ENCODE data around the gene CNTNAP2. TPM values are rescaled to one million over a fixed set of nuclear protein-coding genes. Genes with fewer than 3 reads are reported as not detected.

Gene CNTNAP2
- polyA plus RNA-seq, 1 experiment, result not detected

DNA sequence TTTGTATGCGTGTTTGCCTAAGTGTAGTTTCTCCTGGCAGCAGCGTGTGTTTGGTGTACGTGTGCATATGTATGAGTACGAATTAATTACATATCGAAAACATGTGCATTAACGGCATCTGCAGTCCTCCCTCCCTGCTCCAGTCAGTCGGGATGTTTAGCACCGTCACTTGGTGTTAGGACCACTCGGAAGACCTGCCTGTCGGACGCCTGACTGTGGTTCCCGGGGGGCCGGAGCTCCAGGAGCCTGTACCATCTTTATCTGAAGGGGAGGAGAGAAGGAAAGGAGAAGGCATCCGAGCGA lies 1.1 kb upstream of the CNTNAP2 start:
- ChIA-PET CTCF (no interaction called here), POLR2A (no interaction called here)
- no peaks in the 10 kb centered on the region for H3K36me3 ChIP-seq (ENCODE audit: control insufficient read depth, insufficient read depth, low read length)
- no peak overlapping the region for H3K4me3 ChIP-seq (ENCODE audit: low read depth, low read length)
- TF ChIP-seq, protein P1, sequence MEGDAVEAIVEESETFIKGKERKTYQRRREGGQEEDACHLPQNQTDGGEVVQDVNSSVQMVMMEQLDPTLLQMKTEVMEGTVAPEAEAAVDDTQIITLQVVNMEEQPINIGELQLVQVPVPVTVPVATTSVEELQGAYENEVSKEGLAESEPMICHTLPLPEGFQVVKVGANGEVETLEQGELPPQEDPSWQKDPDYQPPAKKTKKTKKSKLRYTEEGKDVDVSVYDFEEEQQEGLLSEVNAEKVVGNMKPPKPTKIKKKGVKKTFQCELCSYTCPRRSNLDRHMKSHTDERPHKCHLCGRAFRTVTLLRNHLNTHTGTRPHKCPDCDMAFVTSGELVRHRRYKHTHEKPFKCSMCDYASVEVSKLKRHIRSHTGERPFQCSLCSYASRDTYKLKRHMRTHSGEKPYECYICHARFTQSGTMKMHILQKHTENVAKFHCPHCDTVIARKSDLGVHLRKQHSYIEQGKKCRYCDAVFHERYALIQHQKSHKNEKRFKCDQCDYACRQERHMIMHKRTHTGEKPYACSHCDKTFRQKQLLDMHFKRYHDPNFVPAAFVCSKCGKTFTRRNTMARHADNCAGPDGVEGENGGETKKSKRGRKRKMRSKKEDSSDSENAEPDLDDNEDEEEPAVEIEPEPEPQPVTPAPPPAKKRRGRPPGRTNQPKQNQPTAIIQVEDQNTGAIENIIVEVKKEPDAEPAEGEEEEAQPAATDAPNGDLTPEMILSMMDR (IDR thresholded peaks at IDR 0.05; ENCODE audit: insufficient read depth, low read depth, low read length), result no peak
- no peak for DNase-seq (ENCODE audit: low read depth)
- H3K27me3 ChIP-seq (ENCODE audit: control insufficient read depth, insufficient read depth, low read length), result no peaks in the 10 kb centered on the region

DNA sequence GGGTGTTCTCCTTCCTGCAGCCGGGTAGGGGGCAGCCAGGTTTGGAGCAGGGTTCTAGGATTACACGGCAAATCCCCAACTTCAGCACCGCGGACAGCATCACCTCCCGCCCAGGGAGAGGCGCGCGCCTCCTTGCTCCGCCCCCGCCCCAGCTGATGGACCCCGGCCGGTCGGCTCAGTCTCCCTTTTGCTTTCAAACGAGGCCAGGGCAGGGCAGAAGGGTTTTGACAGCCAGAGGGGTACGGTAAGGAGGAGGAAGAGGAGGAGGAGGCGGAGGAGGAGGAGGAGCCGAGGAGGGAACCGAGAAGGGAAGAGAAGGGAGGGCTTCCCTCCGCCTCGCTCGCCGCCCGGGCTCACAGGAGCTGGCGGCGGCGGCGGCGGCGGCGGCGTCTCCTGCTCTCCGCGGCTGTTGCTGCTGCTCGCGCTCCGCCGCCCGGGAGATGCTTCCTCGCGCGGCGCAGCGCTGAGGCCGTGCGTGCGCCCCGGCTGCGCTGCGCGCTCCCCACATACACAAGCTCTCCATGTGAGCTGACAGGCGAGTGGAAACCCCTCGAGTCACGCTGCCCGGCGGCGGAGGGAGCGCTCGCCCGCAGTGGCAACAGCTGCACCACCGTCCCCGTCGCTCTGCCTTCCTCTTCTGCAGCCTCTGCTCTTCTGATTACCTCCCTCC lies 615 bp upstream of the CNTNAP2 start:
- CTCF ChIA-PET, result no interaction called here
- Histone ChIP-seq H3K27me3 (ENCODE audit: control insufficient read depth, insufficient read depth, low read length) (no peaks in the 10 kb centered on the region), H3K36me3 (ENCODE audit: control insufficient read depth, insufficient read depth, low read length) (no peaks in the 10 kb centered on the region), H3K4me3 (ENCODE audit: low read depth, low read length) (peak overlapping the region; percentile 37)
- DNase-seq (ENCODE audit: low read depth), result no peak
- POLR2A ChIA-PET, result no interaction called here
- TF ChIP-seq, protein P1 (IDR thresholded peaks at IDR 0.05; ENCODE audit: insufficient read depth, low read depth, low read length), result no peak

DNA sequence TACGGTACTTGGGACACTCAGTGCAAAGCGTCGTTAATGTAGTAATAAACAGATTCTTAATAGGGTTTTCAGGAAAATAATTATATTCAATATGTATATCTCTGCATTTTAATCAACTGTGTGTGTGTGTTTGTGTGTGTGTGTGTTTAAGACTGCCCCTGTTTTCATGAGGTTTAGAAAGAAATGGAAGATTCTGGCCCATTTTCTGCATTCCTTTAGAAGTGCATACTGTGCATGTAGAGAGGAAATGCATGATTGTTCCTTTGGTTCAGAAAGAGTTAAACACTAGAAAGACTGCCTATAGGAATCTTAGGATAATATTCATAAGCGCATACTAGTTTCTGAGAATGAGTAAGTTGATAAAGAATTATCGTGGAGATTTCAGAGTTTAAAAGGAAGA lies 975 bp downstream of the CNTNAP2 start:
- Histone ChIP-seq H3K27me3 (ENCODE audit: control insufficient read depth, insufficient read depth, low read length) (no peaks in the 10 kb centered on the region), H3K36me3 (ENCODE audit: control insufficient read depth, insufficient read depth, low read length) (no peaks in the 10 kb centered on the region), H3K4me3 (ENCODE audit: low read depth, low read length) (no peak overlapping the region)
- ChIA-PET CTCF (no interaction called here), POLR2A (no interaction called here)
- TF ChIP-seq, protein P1 (IDR thresholded peaks at IDR 0.05; ENCODE audit: insufficient read depth, low read depth, low read length), result no peak
- DNase-seq (ENCODE audit: low read depth), result no peak

DNA sequence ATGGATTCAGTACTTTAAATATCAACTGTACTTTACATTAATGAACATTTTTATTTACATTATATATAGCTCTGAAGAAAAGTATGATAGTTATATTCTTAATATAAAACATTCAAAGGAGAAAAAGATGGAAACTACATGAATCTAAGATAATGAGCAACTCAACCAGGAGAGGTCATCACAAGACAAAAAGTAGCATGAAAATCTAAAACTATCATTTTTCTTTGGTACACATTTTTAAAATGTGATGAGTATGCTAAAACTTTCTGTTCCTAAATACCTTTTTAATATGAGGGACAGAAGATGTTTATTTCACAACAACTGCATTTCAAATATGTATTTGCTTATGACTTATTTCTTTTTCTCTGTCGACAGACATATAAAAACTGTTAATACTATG lies 2.4 kb downstream of the CNTNAP2 start:
- TF ChIP-seq, protein P1 (IDR thresholded peaks at IDR 0.05; ENCODE audit: insufficient read depth, low read depth, low read length), result no peak
- ChIA-PET CTCF (no interaction called here), POLR2A (no interaction called here)
- Histone ChIP-seq H3K4me3 (ENCODE audit: low read depth, low read length) (no peak overlapping the region), H3K27me3 (ENCODE audit: control insufficient read depth, insufficient read depth, low read length) (no peaks in the 10 kb centered on the region), H3K36me3 (ENCODE audit: control insufficient read depth, insufficient read depth, low read length) (no peaks in the 10 kb centered on the region)
- DNase-seq (ENCODE audit: low read depth), result no peak

DNA sequence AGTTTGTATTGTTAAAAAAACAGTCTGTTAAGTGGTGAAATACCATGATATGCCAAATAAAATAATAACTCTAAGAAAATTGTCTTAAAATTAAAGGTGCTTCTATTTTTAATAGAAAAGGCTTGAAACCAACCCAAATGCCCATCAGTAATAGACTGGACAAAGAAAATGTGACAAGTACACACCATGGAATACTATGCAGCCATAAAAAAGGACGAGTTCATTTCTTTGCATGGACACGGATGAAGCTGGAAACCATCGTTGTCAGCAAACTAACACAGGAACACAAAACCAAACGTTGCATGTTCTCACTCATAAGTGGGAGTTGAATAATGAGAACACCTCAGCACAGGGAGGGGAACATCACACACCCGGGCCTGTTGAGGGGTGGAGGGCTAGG lies 7.1 kb downstream of the CNTNAP2 start:
- Histone ChIP-seq H3K4me3 (ENCODE audit: low read depth, low read length) (no peak overlapping the region), H3K27me3 (ENCODE audit: control insufficient read depth, insufficient read depth, low read length) (no peaks in the 10 kb centered on the region), H3K36me3 (ENCODE audit: control insufficient read depth, insufficient read depth, low read length) (no peaks in the 10 kb centered on the region)
- no peak for DNase-seq (ENCODE audit: low read depth)
- ChIA-PET POLR2A (no interaction called here), CTCF (no interaction called here)
- TF ChIP-seq, protein P1 (IDR thresholded peaks at IDR 0.05; ENCODE audit: insufficient read depth, low read depth, low read length), result no peak

Measured in BJ (cell line).